Measurements from ENCODE around the gene RPL11. TPM values are rescaled to one million over a fixed set of nuclear protein-coding genes. Genes with fewer than 3 reads are reported as not detected.

The RPL11 gene
- total and polyA plus RNA-seq, 2 of the 8 experiments (the other 6 are each of a cell fraction or from before 2014, with no cell fraction given): 1,192 to 1,426 TPM

DNA sequence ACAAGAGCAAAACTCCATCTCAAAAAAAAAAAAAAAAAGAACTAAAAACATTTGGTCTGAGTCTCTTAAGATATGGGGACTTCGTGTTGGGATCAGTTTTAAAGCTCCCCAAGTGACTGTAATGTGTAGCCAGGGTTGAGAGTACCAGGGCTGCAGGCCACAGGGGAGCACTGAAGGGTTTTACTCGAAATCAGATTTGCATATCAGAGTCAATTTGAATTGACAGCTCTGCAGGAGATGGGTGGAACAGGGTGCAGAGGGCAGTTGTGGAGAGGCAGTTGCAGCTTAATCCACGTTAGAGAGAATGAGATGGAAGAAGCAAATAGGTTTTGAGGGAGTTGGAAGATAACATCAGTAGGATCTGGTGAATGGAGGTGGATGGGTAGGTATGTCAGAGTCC, 31.0 kb downstream of the RPL11 start:
- ChIA-PET POLR2A (ENCODE audit: partially characterized antibody) (interaction anchor here (0.6 to 1.8 kb wide), 4 partner anchors 21 to 31 kb away, joined by 3 to 11 read pairs (median 6); partner anchors contain the start of genes ELOA and RPL11), CTCF (ENCODE audit: partially characterized antibody) (interaction anchor here (1.3 to 2.0 kb wide), 4 partner anchors 19 to 58 kb away, joined by 3 to 4 read pairs (median 4); no protein-coding TSS in a partner anchor)
- Histone ChIP-seq H2BK15ac (ENCODE audit: low read length) (no peak overlapping the region), H3K36me3 (ENCODE audit: control insufficient read depth in 2 of 4, insufficient read depth in 4 of 4, low read length in 3 of 4) (no peaks in the 10 kb centered on the region), H3K27ac (ENCODE audit: low read depth, low read length) (no peak overlapping the region), H2BK120ac (replicated peaks; ENCODE audit: low read depth, low read length) (no peak overlapping the region), H3K79me2 (ENCODE audit: control insufficient read depth in 1 of 2, insufficient read depth in 2 of 2, low read length in 2 of 2) (peaks cover 0 to 14% of the 10 kb centered on the region in 2 experiments; a peak in 1 of 4 replicates), H3K23me2 (ENCODE audit: low read depth, low read length) (no peaks in the 10 kb centered on the region), H3K79me1 (ENCODE audit: low read depth, low read length) (peaks cover 9% of the 10 kb centered on the region), H3K18ac (ENCODE audit: extremely low read depth, low read length) (no peak overlapping the region; the same call in 1 of the 2 replicates), H3K4me2 (ENCODE audit: insufficient read depth in 1 of 2, low read depth in 2 of 2, low read length in 2 of 2) (no peak overlapping the region), H3K9me3 (ENCODE audit: insufficient read depth in 2 of 2, low read depth in 1 of 2, low read length in 1 of 2) (no peaks in the 10 kb centered on the region), H4K8ac (ENCODE audit: extremely low read depth, insufficient read depth, low read length) (no peak overlapping the region), H4K91ac (replicated peaks; ENCODE audit: insufficient read length, low read length) (no peak overlapping the region), H3K4me1 (replicated peaks in 1 of 4; ENCODE audit: control insufficient read depth in 3 of 4, insufficient read depth in 4 of 4, low read length in 3 of 4) (no peaks in the 10 kb centered on the region), H3K9ac (replicated peaks in 1 of 4; ENCODE audit: extremely low read depth in 1 of 4, low read depth in 3 of 4, low read length in 3 of 4) (peak overlapping the region in 1 of 4 experiments; percentile 29; a peak in 1 of 7 replicates), H4K20me1 (replicated peaks in 1 of 2; ENCODE audit: control insufficient read depth in 1 of 2, insufficient read depth in 2 of 2, low read length in 2 of 2) (peaks cover 0 to 8% of the 10 kb centered on the region in 2 experiments), H3K27me3 (replicated peaks in 1 of 4; ENCODE audit: control insufficient read depth in 3 of 4, extremely low read depth in 1 of 4, insufficient read depth in 3 of 4, low read length in 3 of 4) (no peaks in the 10 kb centered on the region), H2AK5ac (ENCODE audit: low read depth, low read length) (no peak overlapping the region), H4K5ac (ENCODE audit: insufficient read length, low read depth, low read length) (no peak overlapping the region), H3K4ac (replicated peaks; ENCODE audit: insufficient read length, low read depth, low read length) (no peak overlapping the region), H2BK5ac (ENCODE audit: low read depth, low read length) (no peak overlapping the region), H2AFZ (ENCODE audit: low read length) (no peak overlapping the region), H2BK20ac (ENCODE audit: low read length) (no peak overlapping the region), H3K14ac (ENCODE audit: insufficient read length) (no peak overlapping the region), H3K56ac (replicated peaks; ENCODE audit: insufficient read length, low read depth, low read length) (no peak overlapping the region), H3K23ac (ENCODE audit: insufficient read length) (no peak overlapping the region), H2BK12ac (ENCODE audit: low read depth, low read length) (no peak overlapping the region), H3K4me3 (ENCODE audit: extremely low read depth in 1 of 4, insufficient read depth in 2 of 4, low read depth in 3 of 4, low read length in 4 of 4) (no peak overlapping the region)
- WGBS, 2 experiments (ENCODE audit: extremely low coverage in 1 of 2, insufficient coverage in 1 of 2, insufficient read length in 1 of 2, insufficient replicate concordance in 2 of 2, low coverage in 1 of 2, low lambda C conversion rate in 2 of 2, missing lambda C conversion rate in 1 of 2): 84% methylated on average over 3 of the region's 3 CpGs; no CpG with 5 or more reads in 1 of the 2 experiments
- FAIRE-seq (no peak), DNase-seq (ENCODE audit: low read depth in 1 of 2, low spot score in 2 of 2) (no peak)
- no peak for TF ChIP-seq RBBP5 (IDR thresholded peaks at IDR 0.05; ENCODE audit: borderline replicate concordance, low read depth, low read length)
- TF ChIP-seq BCL11A (IDR thresholded peaks at IDR 0.05; ENCODE audit: low read depth in 2 of 2, low read length in 2 of 2): no peak
- TF ChIP-seq, protein P1, sequence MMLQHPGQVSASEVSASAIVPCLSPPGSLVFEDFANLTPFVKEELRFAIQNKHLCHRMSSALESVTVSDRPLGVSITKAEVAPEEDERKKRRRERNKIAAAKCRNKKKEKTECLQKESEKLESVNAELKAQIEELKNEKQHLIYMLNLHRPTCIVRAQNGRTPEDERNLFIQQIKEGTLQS (IDR thresholded peaks at IDR 0.05; ENCODE audit: insufficient read depth, low read depth, low read length): no peak
- TF ChIP-seq TBP (IDR thresholded peaks at IDR 0.05; ENCODE audit: low read depth, low read length): no peak
- no peak for TF ChIP-seq JUND (IDR thresholded peaks at IDR 0.05; ENCODE audit: low read length)

All from H1 (cell line).